Lower leg skin (tissue), 3 donors: ENCODE data around the gene PPP1R12B.
"Not testable (repeated sequence)": the region's sequence is repeated elsewhere in the genome, so short reads cannot be mapped to it uniquely, and the experiment has no call there.

Experiments
- POLR2A ChIP-seq, 2 donors: fragments of 450-650 bp; IDR thresholded peaks; one replicate each; pipeline ENCODE4 v1.6.1; 2016 to 2017; ENCODE audit warnings: antibody characterized with exemption in 2 of 2, mild to moderate bottlenecking in 1 of 2, moderate library complexity in 1 of 2
- TF ChIP-seq, protein P1 (sequence below), 3 donors: fragments of 450-650 bp; IDR thresholded peaks; one replicate each; pipeline ENCODE4 v1.5.1; 2016; ENCODE audit warnings: antibody characterized with exemption in 3 of 3, mild to moderate bottlenecking in 3 of 3, moderate library complexity in 2 of 3

DNA sequence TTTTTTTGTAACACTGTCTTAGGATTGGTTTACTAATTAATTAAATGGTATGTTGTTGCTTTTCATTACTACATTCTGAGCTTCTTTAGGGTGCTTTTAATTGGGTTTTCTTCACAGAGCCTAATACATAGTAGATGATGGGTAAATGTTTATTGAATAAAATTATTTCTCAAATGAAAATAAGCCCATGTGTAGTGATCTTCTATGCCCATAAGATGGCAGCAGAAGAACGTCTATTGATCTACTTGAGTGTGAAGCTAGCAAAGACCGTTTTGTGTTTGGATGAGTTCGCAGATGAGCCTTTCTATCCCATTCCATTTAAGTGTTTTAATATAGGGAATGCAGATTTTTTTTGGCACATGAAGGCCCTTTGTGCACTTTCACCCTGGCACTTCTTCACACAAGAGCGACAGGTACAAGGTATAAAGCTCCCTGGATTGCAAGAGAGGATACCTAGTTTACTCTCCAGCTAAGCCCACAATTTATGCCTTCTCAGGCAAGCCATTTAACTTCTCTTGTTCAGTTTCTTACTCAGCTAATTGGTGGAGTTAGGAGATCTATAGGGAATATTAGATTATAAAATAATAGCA is 115.7 kb downstream of the PPP1R12B start:
- TF ChIP-seq, protein P1, sequence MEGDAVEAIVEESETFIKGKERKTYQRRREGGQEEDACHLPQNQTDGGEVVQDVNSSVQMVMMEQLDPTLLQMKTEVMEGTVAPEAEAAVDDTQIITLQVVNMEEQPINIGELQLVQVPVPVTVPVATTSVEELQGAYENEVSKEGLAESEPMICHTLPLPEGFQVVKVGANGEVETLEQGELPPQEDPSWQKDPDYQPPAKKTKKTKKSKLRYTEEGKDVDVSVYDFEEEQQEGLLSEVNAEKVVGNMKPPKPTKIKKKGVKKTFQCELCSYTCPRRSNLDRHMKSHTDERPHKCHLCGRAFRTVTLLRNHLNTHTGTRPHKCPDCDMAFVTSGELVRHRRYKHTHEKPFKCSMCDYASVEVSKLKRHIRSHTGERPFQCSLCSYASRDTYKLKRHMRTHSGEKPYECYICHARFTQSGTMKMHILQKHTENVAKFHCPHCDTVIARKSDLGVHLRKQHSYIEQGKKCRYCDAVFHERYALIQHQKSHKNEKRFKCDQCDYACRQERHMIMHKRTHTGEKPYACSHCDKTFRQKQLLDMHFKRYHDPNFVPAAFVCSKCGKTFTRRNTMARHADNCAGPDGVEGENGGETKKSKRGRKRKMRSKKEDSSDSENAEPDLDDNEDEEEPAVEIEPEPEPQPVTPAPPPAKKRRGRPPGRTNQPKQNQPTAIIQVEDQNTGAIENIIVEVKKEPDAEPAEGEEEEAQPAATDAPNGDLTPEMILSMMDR (IDR thresholded peaks at IDR 0.05) = not testable (repeated sequence)
- TF ChIP-seq POLR2A (IDR thresholded peaks at IDR 0.05) = not testable (repeated sequence)
